Measurements from ENCODE around the gene TIMP4.

DNA sequence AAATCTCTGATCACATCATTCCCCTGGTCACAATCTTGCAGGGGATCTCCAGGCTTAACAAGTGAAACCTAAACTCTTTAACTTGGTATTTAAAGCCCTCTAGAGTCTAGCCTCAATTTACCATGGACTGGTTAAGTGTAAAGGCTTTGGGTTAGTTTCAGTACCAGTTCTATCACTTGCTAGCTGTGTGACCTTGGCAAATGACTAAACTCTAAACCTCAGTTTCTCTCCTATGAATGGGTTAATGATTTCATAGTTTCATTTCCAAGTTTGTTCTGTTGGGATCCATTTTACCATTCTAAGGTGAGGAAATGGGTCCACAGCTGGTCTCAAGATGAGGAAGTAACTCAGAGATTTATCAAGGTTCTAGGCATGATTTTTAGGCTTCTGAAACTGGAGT is 38.8 kb upstream of the TIMP4 start:
- TF ChIP-seq EP300 (IDR thresholded peaks at IDR 0.05) (no peak), POLR2AphosphoS5 (IDR thresholded peaks at IDR 0.05) (no peak), POLR2A (IDR thresholded peaks at IDR 0.05) (no peak)
- TF ChIP-seq, protein P1, sequence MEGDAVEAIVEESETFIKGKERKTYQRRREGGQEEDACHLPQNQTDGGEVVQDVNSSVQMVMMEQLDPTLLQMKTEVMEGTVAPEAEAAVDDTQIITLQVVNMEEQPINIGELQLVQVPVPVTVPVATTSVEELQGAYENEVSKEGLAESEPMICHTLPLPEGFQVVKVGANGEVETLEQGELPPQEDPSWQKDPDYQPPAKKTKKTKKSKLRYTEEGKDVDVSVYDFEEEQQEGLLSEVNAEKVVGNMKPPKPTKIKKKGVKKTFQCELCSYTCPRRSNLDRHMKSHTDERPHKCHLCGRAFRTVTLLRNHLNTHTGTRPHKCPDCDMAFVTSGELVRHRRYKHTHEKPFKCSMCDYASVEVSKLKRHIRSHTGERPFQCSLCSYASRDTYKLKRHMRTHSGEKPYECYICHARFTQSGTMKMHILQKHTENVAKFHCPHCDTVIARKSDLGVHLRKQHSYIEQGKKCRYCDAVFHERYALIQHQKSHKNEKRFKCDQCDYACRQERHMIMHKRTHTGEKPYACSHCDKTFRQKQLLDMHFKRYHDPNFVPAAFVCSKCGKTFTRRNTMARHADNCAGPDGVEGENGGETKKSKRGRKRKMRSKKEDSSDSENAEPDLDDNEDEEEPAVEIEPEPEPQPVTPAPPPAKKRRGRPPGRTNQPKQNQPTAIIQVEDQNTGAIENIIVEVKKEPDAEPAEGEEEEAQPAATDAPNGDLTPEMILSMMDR (IDR thresholded peaks at IDR 0.05) = no peak
